GM12878 (cell line): Measurements from ENCODE around the gene NKAIN4. TPM values are rescaled to one million over a fixed set of nuclear protein-coding genes. Genes with fewer than 3 reads are reported as not detected.

Experiments used
- ATAC-seq: fragments of 200-7000 bp; cut with Tn5 transposase; 3 replicates; pipeline ENCODE4 v1.9.1; 2020; ENCODE audit warnings: mild to moderate bottlenecking, moderate library complexity
- BruUV-seq: library from RNA; stranded (reverse); fragments of 400-500 nt; replicated peaks from 2 replicates; lab custom pipeline; 2021; lab: Mats Ljungman, UMichigan
- CTCF ChIA-PET: fragments of 300-600 bp; sonication (Branson Sonifier 250); formaldehyde crosslinking; extraction: SDS; loops from one replicate; lab custom pipeline; 2021; ENCODE audit warnings: inconsistent platforms; lab: Yijun Ruan, JAX
- POLR2A ChIA-PET: fragments of 350-600 bp; formaldehyde crosslinking; extraction: SDS; loops from one replicate; lab custom pipeline; 2021; ENCODE audit warnings: inconsistent platforms; lab: Charles Lee
- RAD21 ChIA-PET: fragments of 300-600 bp; sonication (Branson Sonifier 250); formaldehyde crosslinking; loops from one replicate; lab custom pipeline; 2023; ENCODE audit warnings: antibody characterized with exemption; ENCODE audit not compliant: unreplicated experiment; lab: Charles Lee
- SMC1A ChIA-PET: fragments of 300-600 bp; sonication (Branson Sonifier 250); formaldehyde crosslinking; loops from one replicate; lab custom pipeline; 2023; ENCODE audit not compliant: unreplicated experiment, uncharacterized antibody; lab: Charles Lee
- DNase-seq: peaks from one replicate; pipeline ENCODE4 v3.0.0-alpha.2; 2011; ENCODE audit warnings: low read depth, low spot score
- FAIRE-seq: peaks from 3 replicates; lab custom pipeline; 2011; peaks lifted over from hg19 to GRCh38; lab: Jason Lieb, UNC
- H2AFZ ChIP-seq: 2 replicates; pipeline ENCODE4 v1.6.0; 2011; ENCODE audit warnings: low read depth, low read length, control low read depth; ENCODE audit not compliant: control insufficient read depth
- H3K27ac ChIP-seq: 2 replicates; pipeline ENCODE4 v1.5.1; 2011; ENCODE audit warnings: control low read depth; ENCODE audit not compliant: control insufficient read depth, insufficient read depth
- H3K27me3 ChIP-seq, 2 experiments: replicated peaks in 1 of 2; 2 replicates each; pipeline versions ENCODE4 v1.6.0 to v1.6.1; 2011; ENCODE audit warnings: low read length in 1 of 2; ENCODE audit not compliant: control insufficient read depth in 2 of 2, insufficient read depth in 2 of 2
- H3K36me3 ChIP-seq, 2 experiments: 2 replicates each; pipeline ENCODE4 v1.5.1; 2011; ENCODE audit warnings: low read length in 1 of 2; ENCODE audit not compliant: control insufficient read depth in 2 of 2, insufficient read depth in 2 of 2
- H3K4me1 ChIP-seq: 2 replicates; pipeline ENCODE4 v1.6.1; 2011; ENCODE audit warnings: mild to moderate bottlenecking, low read length, moderate library complexity, mixed read lengths; ENCODE audit not compliant: control insufficient read depth, insufficient read depth
- H3K4me2 ChIP-seq: 2 replicates; pipeline ENCODE4 v1.6.0; 2011; ENCODE audit warnings: control low read depth; ENCODE audit not compliant: control insufficient read depth, insufficient read depth
- H3K4me3 ChIP-seq: fragments of 200-600 bp; sonication (generic); 2 replicates; pipeline ENCODE4 v1.5.1; 2016
- H3K79me2 ChIP-seq: 2 replicates; pipeline ENCODE4 v1.6.0; 2011; ENCODE audit warnings: low read length; ENCODE audit not compliant: control insufficient read depth, insufficient read depth
- H3K9ac ChIP-seq: 2 replicates; pipeline ENCODE4 v1.8.0; 2011; ENCODE audit warnings: low read length, control low read depth, mixed read lengths; ENCODE audit not compliant: control insufficient read depth, insufficient read depth
- H3K9me3 ChIP-seq: replicated peaks from 3 replicates; pipeline ENCODE4 v1.5.1; 2011; ENCODE audit warnings: mild to moderate bottlenecking, low read length; ENCODE audit not compliant: control insufficient read depth, insufficient read depth
- H4K20me1 ChIP-seq: 2 replicates; pipeline ENCODE4 v1.6.0; 2011; ENCODE audit not compliant: control insufficient read depth, insufficient read depth
- BCL11A ChIP-seq: IDR thresholded peaks from 2 replicates; pipeline ENCODE4 v1.6.1; 2011; ENCODE audit warnings: low read depth, low read length
- CBX5 ChIP-seq: sonication (generic); IDR thresholded peaks from 2 replicates; pipeline ENCODE4 v1.6.1; 2016; ENCODE audit warnings: low read depth, moderate library complexity, mild to moderate bottlenecking, inconsistent platforms
- DPF2 ChIP-seq: fragments of 450-650 bp; IDR thresholded peaks from 2 replicates; pipeline ENCODE4 v1.6.1; 2017; ENCODE audit warnings: mild to moderate bottlenecking
- FOXK2 ChIP-seq: fragments of 450-650 bp; IDR thresholded peaks from 2 replicates; pipeline ENCODE4 v1.6.1; 2017; ENCODE audit warnings: mild to moderate bottlenecking, moderate library complexity
- HDAC6 ChIP-seq: fragments of 200-600 bp; sonication (generic); IDR thresholded peaks from one replicate; pipeline ENCODE4 v1.8.0; 2017; ENCODE audit warnings: antibody characterized with exemption; ENCODE audit not compliant: unreplicated experiment
- NRF1 ChIP-seq: conservative IDR thresholded peaks from 2 replicates; pipeline ENCODE4 v1.6.1; 2011; ENCODE audit warnings: mild to moderate bottlenecking, low read depth, low read length, improper control_type of control experiment
- PAX5 ChIP-seq: IDR thresholded peaks from 2 replicates; pipeline ENCODE4 v1.6.1; 2011; ENCODE audit warnings: low read depth, low read length, borderline replicate concordance
- PAX8 ChIP-seq: fragments of 450-650 bp; IDR thresholded peaks from 2 replicates; pipeline ENCODE4 v1.6.1; 2017; ENCODE audit warnings: mild to moderate bottlenecking, moderate library complexity
- PML ChIP-seq: IDR thresholded peaks from 2 replicates; pipeline ENCODE4 v1.6.1; 2012; ENCODE audit warnings: low read length, inconsistent platforms
- RAD51 ChIP-seq: fragments of 450-650 bp; IDR thresholded peaks from 2 replicates; pipeline ENCODE4 v1.6.1; 2016; ENCODE audit warnings: moderate library complexity, mild to moderate bottlenecking, inconsistent platforms
- RFX5 ChIP-seq: IDR thresholded peaks from 2 replicates; pipeline ENCODE4 v1.6.1; 2011; ENCODE audit warnings: low read depth, low read length, improper control_type of control experiment
- SMARCA5 ChIP-seq: fragments of 450-650 bp; IDR thresholded peaks from 2 replicates; pipeline ENCODE4 v1.6.1; 2017; ENCODE audit warnings: mild to moderate bottlenecking
- SREBF1 ChIP-seq: IDR thresholded peaks from 2 replicates; pipeline ENCODE4 v1.6.1; 2012; ENCODE audit warnings: mild to moderate bottlenecking, low read length
- YY1 ChIP-seq: IDR thresholded peaks from 2 replicates; pipeline ENCODE4 v1.6.1; 2011; ENCODE audit warnings: low read depth, mild to moderate bottlenecking, low read length
- WGBS: methylation state at CpG from one replicate; pipeline ENCODE4 v1.1.6; 2016; ENCODE audit warnings: low lambda C conversion rate; ENCODE audit not compliant: insufficient replicate concordance, insufficient coverage; ENCODE audit errors: missing lambda C conversion rate; 5-methylcytosine and 5-hydroxymethylcytosine counted together
- in situ Hi-C: fragments of 300-500 bp; cut with MboI; formaldehyde crosslinking; loops from 9 replicates; pipeline ENCODE4 v1.14.3; 2018; ENCODE audit warnings: mixed read lengths
- intact Hi-C: fragments of 100-400 bp; cut with micrococcal nuclease; formaldehyde crosslinking; loops from one replicate; pipeline ENCODE4 v1.14.2; 2022; ENCODE audit not compliant: unreplicated experiment
- polyA plus RNA-seq, 11 experiments: library from polyadenylated mRNA; depleted of rRNA in 4 of 11; unstranded in 6 of 11; stranded (reverse) in 5 of 11; fragments of >200 nt; fragmentation: Nextera tagmentation in 4 of 11; fragmentation: Illumina TruSeq in 1 of 11; extraction: Ambion mirVana in 4 of 11; extraction: Trizol in 1 of 11; gene quantifications; 1 replicate in 1 of 11; 2 replicates in 10 of 11; pipeline versions ENCODE4 v1.2.1 to v1.2.3, GENCODE V29; 2011 to 2016; ENCODE audit warnings: inconsistent platforms in 2 of 11, missing spikeins in 2 of 11, low read depth in 1 of 11
- total RNA-seq, 4 experiments: library from RNA; depleted of rRNA in 3 of 4; stranded (reverse); fragments of >200 nt in 3 of 4; fragmentation: Illumina TruSeq in 1 of 4; extraction: Trizol in 1 of 4; gene quantifications; 2 replicates each; pipeline versions ENCODE4 v1.2.1 to v1.2.3, GENCODE V29; 2013 to 2021
- TF ChIP-seq, protein P1 (sequence below): fragments of 150-350 bp; IDR thresholded peaks from 2 replicates; pipeline ENCODE4 v1.6.1; 2016; ENCODE audit warnings: low read depth, low read length

The NKAIN4 gene
- total and polyA plus RNA-seq, 10 of the 15 experiments (the other 5 are each of a cell fraction or from before 2014, with no cell fraction given): 0.11 TPM; not detected in 9

DNA sequence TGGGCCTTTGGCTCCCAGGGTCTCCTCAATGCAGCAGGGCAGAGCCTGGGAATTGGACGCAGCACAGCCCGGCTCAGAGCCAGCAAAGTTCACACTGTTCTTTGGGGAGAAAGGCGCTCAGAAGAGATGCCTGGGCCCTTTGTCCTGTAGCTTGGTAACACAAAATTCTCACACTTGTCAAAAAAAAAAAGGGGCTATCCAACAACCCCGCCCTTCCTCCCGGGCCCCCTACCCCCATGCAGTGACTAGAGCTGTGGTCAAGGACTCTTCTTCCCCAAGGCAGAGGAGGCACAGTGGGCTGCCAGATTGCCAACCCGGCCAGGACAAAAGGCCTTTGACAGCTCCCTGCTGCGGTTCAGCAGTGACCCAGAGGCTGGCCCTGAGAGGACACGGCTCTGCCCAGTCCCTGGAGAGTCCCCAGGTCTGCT is 2.0 kb downstream of the NKAIN4 start:
- H3K9me3 ChIP-seq: no peaks in the 10 kb centered on the region
- ChIA-PET RAD21 (no interaction called here), POLR2A (no interaction called here), SMC1A (no interaction called here), CTCF (no interaction called here)
- H3K27me3 ChIP-seq: peaks cover 0 to 9% of the 10 kb centered on the region in 2 experiments
- H3K4me2 ChIP-seq: no peak overlapping the region
- no peak overlapping the region for H2AFZ ChIP-seq
- intact Hi-C loops (no loop called here), in situ Hi-C loops (no loop called here)
- H3K27ac ChIP-seq: no peak overlapping the region
- DNase-seq (no peak), ATAC-seq (no peak), FAIRE-seq (no peak)
- no peaks in the 10 kb centered on the region; the same call in 1 of the 2 replicates for H4K20me1 ChIP-seq
- TF ChIP-seq PAX8: no peak
- TF ChIP-seq YY1: no peak
- TF ChIP-seq BCL11A: no peak
- TF ChIP-seq NRF1: no peak
- no peak for TF ChIP-seq CBX5
- no peak for TF ChIP-seq SREBF1
- TF ChIP-seq DPF2: no peak
- TF ChIP-seq, protein P1, sequence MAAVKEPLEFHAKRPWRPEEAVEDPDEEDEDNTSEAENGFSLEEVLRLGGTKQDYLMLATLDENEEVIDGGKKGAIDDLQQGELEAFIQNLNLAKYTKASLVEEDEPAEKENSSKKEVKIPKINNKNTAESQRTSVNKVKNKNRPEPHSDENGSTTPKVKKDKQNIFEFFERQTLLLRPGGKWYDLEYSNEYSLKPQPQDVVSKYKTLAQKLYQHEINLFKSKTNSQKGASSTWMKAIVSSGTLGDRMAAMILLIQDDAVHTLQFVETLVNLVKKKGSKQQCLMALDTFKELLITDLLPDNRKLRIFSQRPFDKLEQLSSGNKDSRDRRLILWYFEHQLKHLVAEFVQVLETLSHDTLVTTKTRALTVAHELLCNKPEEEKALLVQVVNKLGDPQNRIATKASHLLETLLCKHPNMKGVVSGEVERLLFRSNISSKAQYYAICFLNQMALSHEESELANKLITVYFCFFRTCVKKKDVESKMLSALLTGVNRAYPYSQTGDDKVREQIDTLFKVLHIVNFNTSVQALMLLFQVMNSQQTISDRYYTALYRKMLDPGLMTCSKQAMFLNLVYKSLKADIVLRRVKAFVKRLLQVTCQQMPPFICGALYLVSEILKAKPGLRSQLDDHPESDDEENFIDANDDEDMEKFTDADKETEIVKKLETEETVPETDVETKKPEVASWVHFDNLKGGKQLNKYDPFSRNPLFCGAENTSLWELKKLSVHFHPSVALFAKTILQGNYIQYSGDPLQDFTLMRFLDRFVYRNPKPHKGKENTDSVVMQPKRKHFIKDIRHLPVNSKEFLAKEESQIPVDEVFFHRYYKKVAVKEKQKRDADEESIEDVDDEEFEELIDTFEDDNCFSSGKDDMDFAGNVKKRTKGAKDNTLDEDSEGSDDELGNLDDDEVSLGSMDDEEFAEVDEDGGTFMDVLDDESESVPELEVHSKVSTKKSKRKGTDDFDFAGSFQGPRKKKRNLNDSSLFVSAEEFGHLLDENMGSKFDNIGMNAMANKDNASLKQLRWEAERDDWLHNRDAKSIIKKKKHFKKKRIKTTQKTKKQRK: no peak
- TF ChIP-seq SMARCA5: no peak
- TF ChIP-seq RAD51: no peak
- TF ChIP-seq HDAC6: no peak
- no peak for TF ChIP-seq RFX5
- no peak for TF ChIP-seq PML
- no peak for TF ChIP-seq FOXK2
- TF ChIP-seq PAX5: no peak
- H3K79me2 ChIP-seq: no peaks in the 10 kb centered on the region
- WGBS: 31% methylated on average over 8 of the region's 8 CpGs
- no TSS peak for BruUV-seq
- H3K9ac ChIP-seq: no peak overlapping the region
- no peaks in the 10 kb centered on the region for H3K4me1 ChIP-seq
- H3K4me3 ChIP-seq: no peak overlapping the region
- H3K36me3 ChIP-seq: no peaks in the 10 kb centered on the region
